GM12892 (cell line): ENCODE results near the gene SLC6A20.

Experiments
- POLR2A ChIP-seq: IDR thresholded peaks from 2 replicates; pipeline ENCODE4 v1.6.1; 2011; ENCODE audit warnings: low read depth, low read length, control low read depth
- POLR2AphosphoS5 ChIP-seq: IDR thresholded peaks from 2 replicates; pipeline ENCODE4 v1.6.1; 2011; ENCODE audit warnings: low read depth, low read length, control low read depth

DNA sequence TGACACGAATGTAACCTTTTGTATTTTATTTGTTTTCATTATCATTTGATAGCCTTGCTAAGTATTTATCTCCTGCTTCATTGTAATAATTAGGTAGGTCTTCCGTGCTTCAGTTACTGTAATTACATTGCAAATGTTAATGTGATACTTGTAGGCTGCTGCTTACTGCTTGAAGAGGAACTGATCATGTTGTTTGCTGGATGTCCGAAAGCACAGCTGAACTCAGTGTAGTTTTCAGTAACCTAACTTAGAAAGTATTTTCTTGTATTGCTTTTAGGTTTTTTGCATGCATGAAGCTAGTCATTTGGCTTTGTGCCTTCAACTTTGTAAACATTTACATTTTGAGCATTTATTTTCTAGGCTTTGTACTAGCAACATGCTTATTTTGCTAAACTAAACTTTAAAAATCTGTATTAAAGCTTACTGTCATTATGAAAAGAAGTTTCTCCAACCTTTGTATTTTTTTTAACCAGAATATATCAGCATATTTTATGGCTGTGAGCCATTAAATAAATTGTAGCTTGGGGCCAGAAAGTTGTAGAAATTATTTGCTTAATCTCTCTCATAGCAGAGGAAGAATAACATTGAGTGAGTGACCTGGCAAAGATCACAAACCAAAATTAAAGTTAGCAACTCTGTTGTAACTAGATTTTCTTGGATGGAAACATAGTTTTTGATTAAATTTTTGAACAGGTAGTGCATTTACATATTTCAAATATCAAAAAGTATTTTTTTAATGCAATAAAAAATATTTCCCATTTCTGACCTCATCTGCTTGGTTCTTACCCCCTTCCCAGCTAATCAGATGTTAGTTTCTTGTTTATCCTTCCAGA lies 76.5 kb downstream of the SLC6A20 start:
- TF ChIP-seq POLR2A (no peak), POLR2AphosphoS5 (no peak)
